PC-9 (cell line): ENCODE results near the gene A4GALT. TPM values are rescaled to one million over a fixed set of nuclear protein-coding genes. Genes with fewer than 3 reads are reported as not detected.

ENCODE experiments used
- BruUV-seq: library from RNA; stranded (reverse); fragments of 400-500 nt; replicated peaks from 2 replicates; lab custom pipeline; 2021; lab: Mats Ljungman, UMichigan
- CTCF ChIA-PET: fragments of 300-600 bp; sonication (Branson Sonifier 250); formaldehyde crosslinking; loops from one replicate; lab custom pipeline; 2022; ENCODE audit warnings: antibody characterized with exemption; lab: Charles Lee
- POLR2A ChIA-PET: fragments of 300-600 bp; sonication (Branson Sonifier 250); formaldehyde crosslinking; loops from one replicate; lab custom pipeline; 2022; ENCODE audit warnings: antibody characterized with exemption; ENCODE audit not compliant: unreplicated experiment; lab: Charles Lee
- DNase-seq, 2 experiments: peaks; one replicate each; pipeline versions ENCODE4 v3.0.0 to v3.0.0-alpha.2; 2015 to 2022; ENCODE audit warnings: mixed read lengths in 1 of 2
- H2AFZ ChIP-seq: fragments of 200-600 bp; sonication (generic); 2 replicates; pipeline ENCODE4 v1.8.1; 2017; ENCODE audit warnings: antibody characterized with exemption
- H3F3A ChIP-seq: fragments of 200-600 bp; sonication (generic); 2 replicates; pipeline ENCODE4 v1.8.1; 2017; ENCODE audit warnings: antibody characterized with exemption, mild to moderate bottlenecking, low read depth; ENCODE audit not compliant: insufficient read depth
- H3K27ac ChIP-seq: fragments of 200-600 bp; sonication (generic); 2 replicates; pipeline ENCODE4 v1.6.1; 2016; ENCODE audit warnings: mixed run types
- H3K27me3 ChIP-seq: fragments of 200-600 bp; sonication (generic); 2 replicates; pipeline ENCODE4 v1.6.1; 2016; ENCODE audit warnings: low read depth, mixed run types; ENCODE audit not compliant: insufficient read depth
- H3K36me3 ChIP-seq: fragments of 200-600 bp; sonication (generic); 2 replicates; pipeline ENCODE4 v1.6.1; 2016; ENCODE audit warnings: low read depth, mixed run types
- H3K4me1 ChIP-seq: fragments of 200-600 bp; sonication (generic); replicated peaks from 2 replicates; pipeline ENCODE4 v1.6.1; 2016; ENCODE audit warnings: mixed run types; ENCODE audit not compliant: insufficient read depth
- H3K4me2 ChIP-seq: fragments of 200-600 bp; sonication (generic); 2 replicates; pipeline ENCODE4 v1.6.1; 2017; ENCODE audit warnings: mixed run types
- H3K4me3 ChIP-seq: fragments of 200-600 bp; sonication (generic); 2 replicates; pipeline ENCODE4 v1.6.1; 2016; ENCODE audit warnings: mixed run types
- H3K79me2 ChIP-seq: fragments of 200-600 bp; sonication (generic); 2 replicates; pipeline ENCODE4 v1.6.1; 2017; ENCODE audit warnings: low read depth, mixed run types
- H3K9me2 ChIP-seq: fragments of 200-600 bp; sonication (generic); 2 replicates; pipeline ENCODE4 v1.8.1; 2017; ENCODE audit warnings: mild to moderate bottlenecking; ENCODE audit not compliant: insufficient read depth
- H3K9me3 ChIP-seq: fragments of 200-600 bp; sonication (generic); 2 replicates; pipeline ENCODE4 v1.8.1; 2016; ENCODE audit warnings: low read depth; ENCODE audit not compliant: insufficient read depth
- H4K20me1 ChIP-seq: fragments of 200-600 bp; sonication (generic); 2 replicates; pipeline ENCODE4 v1.8.1; 2017; ENCODE audit not compliant: insufficient read depth
- CTCF ChIP-seq: fragments of 200-600 bp; sonication (generic); conservative IDR thresholded peaks from 2 replicates; pipeline ENCODE4 v1.6.1; 2017; ENCODE audit warnings: mixed run types, antibody characterized with exemption, mild to moderate bottlenecking, moderate library complexity
- EZH2 ChIP-seq: fragments of 200-600 bp; sonication (generic); IDR thresholded peaks from 2 replicates; pipeline ENCODE4 v1.8.0; 2017; ENCODE audit warnings: antibody characterized with exemption, low read depth
- intact Hi-C: fragments of 100-400 bp; cut with micrococcal nuclease; formaldehyde crosslinking; loops from one replicate; pipeline ENCODE4 v1.10.0; 2022; ENCODE audit not compliant: unreplicated experiment
- total RNA-seq: library from RNA; stranded (reverse); gene quantifications from 2 replicates; pipeline ENCODE4 v1.2.3, GENCODE V29; 2021

The A4GALT gene
- total RNA-seq, 1 experiment from 2014 or later = 17.1 TPM

- no peak overlapping the region for H3K4me2 ChIP-seq
- no peak overlapping the region for H2AFZ ChIP-seq
- no peak for DNase-seq
- H3K9me3 ChIP-seq = no peaks in the 10 kb centered on the region
- no peaks in the 10 kb centered on the region for H3K9me2 ChIP-seq
- H4K20me1 ChIP-seq = peaks cover 42% of the 10 kb centered on the region
- BruUV-seq = no TSS peak
- TF ChIP-seq EZH2 (no peak), CTCF (no peak)
- ChIA-PET CTCF (no interaction called here), POLR2A (interaction anchor here (0.7 kb wide), 1 partner anchor 9 kb away, joined by 4 read pairs; no protein-coding TSS in a partner anchor)
- H3F3A ChIP-seq = peaks cover 18% of the 10 kb centered on the region; the same call in 1 of the 2 replicates
- no peak overlapping the region for H3K27ac ChIP-seq
- H3K79me2 ChIP-seq = peaks cover 50% of the 10 kb centered on the region
- H3K36me3 ChIP-seq = no peaks in the 10 kb centered on the region
- H3K4me3 ChIP-seq = no peak overlapping the region
- H3K27me3 ChIP-seq = no peaks in the 10 kb centered on the region
- H3K4me1 ChIP-seq = peaks cover 14% of the 10 kb centered on the region
- intact Hi-C loops = no loop called here
Observed at GRCh38 chr22:42646569-42647525, 73.8 kb downstream of the A4GALT start.

- H3K79me2 ChIP-seq = peaks cover 50% of the 10 kb centered on the region
- CTCF ChIA-PET = no interaction called here
- H3K9me3 ChIP-seq = no peaks in the 10 kb centered on the region
- POLR2A ChIA-PET = no interaction called here
- H4K20me1 ChIP-seq = peaks cover 45% of the 10 kb centered on the region
- intact Hi-C loops = no loop called here
- H2AFZ ChIP-seq = no peak overlapping the region
- H3K4me3 ChIP-seq = no peak overlapping the region
- no TSS peak for BruUV-seq
- no peak overlapping the region for H3K27ac ChIP-seq
- peaks cover 14% of the 10 kb centered on the region for H3K4me1 ChIP-seq
- DNase-seq = no peak
- no peak for TF ChIP-seq CTCF
- TF ChIP-seq EZH2 = no peak
- H3K9me2 ChIP-seq = no peaks in the 10 kb centered on the region
- no peaks in the 10 kb centered on the region for H3K27me3 ChIP-seq
- no peak overlapping the region for H3K4me2 ChIP-seq
- peaks cover 14% of the 10 kb centered on the region; the same call in 1 of the 2 replicates for H3F3A ChIP-seq
- H3K36me3 ChIP-seq = no peaks in the 10 kb centered on the region
Observed at GRCh38 chr22:42645938-42646568, 74.6 kb downstream of the A4GALT start.

- Histone ChIP-seq H3K4me3 (no peak overlapping the region), H4K20me1 (peaks cover 45% of the 10 kb centered on the region), H3K9me3 (no peaks in the 10 kb centered on the region), H3K36me3 (no peaks in the 10 kb centered on the region), H3K27ac (no peak overlapping the region), H3F3A (peaks cover 8% of the 10 kb centered on the region; the same call in 1 of the 2 replicates), H3K4me2 (no peak overlapping the region), H3K27me3 (no peaks in the 10 kb centered on the region), H3K4me1 (peaks cover 14% of the 10 kb centered on the region; the same call in 1 of the 2 replicates), H2AFZ (no peak overlapping the region), H3K9me2 (no peaks in the 10 kb centered on the region), H3K79me2 (peaks cover 50% of the 10 kb centered on the region)
- ChIA-PET POLR2A (no interaction called here), CTCF (no interaction called here)
- intact Hi-C loops = no loop called here
- no peak for TF ChIP-seq CTCF
- TF ChIP-seq EZH2 = no peak
- no TSS peak for BruUV-seq
- DNase-seq = no peak
Observed at GRCh38 chr22:42645341-42645937, 75.2 kb downstream of the A4GALT start.
